IMR-90 (cell line): Measurements from ENCODE around the gene FOXS1. TPM values are rescaled to one million over a fixed set of nuclear protein-coding genes. Genes with fewer than 3 reads are reported as not detected.

ENCODE experiments used
- ATAC-seq: fragments of 200-7000 bp; cut with Tn5 transposase; 2 replicates; pipeline ENCODE4 v1.9.1; 2020; ENCODE audit warnings: low read depth, mild to moderate bottlenecking, moderate library complexity
- BruUV-seq: library from RNA; stranded (reverse); fragments of 400-500 nt; replicated peaks from 2 replicates; lab custom pipeline; 2021; lab: Mats Ljungman, UMichigan
- CTCF ChIA-PET: fragments of 300-600 bp; formaldehyde crosslinking; extraction: SDS; loops from one replicate; lab custom pipeline; 2021; ENCODE audit warnings: antibody characterized with exemption; lab: Yijun Ruan, JAX
- POLR2A ChIA-PET: fragments of 300-600 bp; sonication (Branson Sonifier 250); formaldehyde crosslinking; loops from one replicate; lab custom pipeline; 2022; ENCODE audit warnings: antibody characterized with exemption; ENCODE audit not compliant: unreplicated experiment; lab: Charles Lee
- DNase-seq: peaks from one replicate; pipeline ENCODE4 v3.0.0; 2013
- H2AFZ ChIP-seq: replicated peaks from 2 replicates; pipeline ENCODE3; 2013; ENCODE audit warnings: low read length, mild to moderate bottlenecking; ENCODE audit not compliant: poor library complexity
- H2AK5ac ChIP-seq: 2 replicates; pipeline ENCODE4 v1.6.1; 2013; ENCODE audit warnings: low read depth, low read length, inconsistent platforms
- H2AK9ac ChIP-seq: replicated peaks from 2 replicates; pipeline ENCODE3; 2013; ENCODE audit warnings: mild to moderate bottlenecking, low read depth, low read length, moderate library complexity; ENCODE audit not compliant: poor library complexity
- H2BK120ac ChIP-seq: 2 replicates; pipeline ENCODE4 v1.6.1; 2013; ENCODE audit warnings: low read depth, low read length, inconsistent platforms
- H2BK15ac ChIP-seq: 3 replicates; pipeline ENCODE4 v1.6.1; 2013; ENCODE audit warnings: low read depth, low read length, inconsistent platforms
- H2BK20ac ChIP-seq: 2 replicates; pipeline ENCODE4 v1.6.1; 2013; ENCODE audit warnings: low read depth, mild to moderate bottlenecking, inconsistent platforms, low read length, moderate library complexity
- H2BK5ac ChIP-seq: 2 replicates; pipeline ENCODE4 v1.6.1; 2013; ENCODE audit warnings: mild to moderate bottlenecking, low read depth, low read length, inconsistent platforms; ENCODE audit not compliant: poor library complexity, severe bottlenecking
- H3K14ac ChIP-seq: replicated peaks from 2 replicates; pipeline ENCODE4 v1.6.1; 2013; ENCODE audit warnings: low read depth, low read length, inconsistent platforms
- H3K18ac ChIP-seq: 2 replicates; pipeline ENCODE4 v1.6.1; 2013; ENCODE audit warnings: low read depth, low read length, control low read depth
- H3K23ac ChIP-seq: 2 replicates; pipeline ENCODE4 v1.6.1; 2013; ENCODE audit warnings: low read depth, low read length, inconsistent platforms
- H3K27ac ChIP-seq: 2 replicates; pipeline ENCODE4 v1.5.1; 2013; ENCODE audit warnings: mild to moderate bottlenecking, control low read depth, low read length; ENCODE audit not compliant: insufficient read depth
- H3K27me3 ChIP-seq: 2 replicates; pipeline ENCODE4 v1.6.1; 2013; ENCODE audit warnings: low read length; ENCODE audit not compliant: control insufficient read depth, insufficient read depth
- H3K36me3 ChIP-seq: 2 replicates; pipeline ENCODE4 v1.6.1; 2013; ENCODE audit warnings: low read length, mixed read lengths; ENCODE audit not compliant: control insufficient read depth, insufficient read depth
- H3K4ac ChIP-seq: 2 replicates; pipeline ENCODE4 v1.6.1; 2013; ENCODE audit warnings: low read depth, low read length, inconsistent platforms
- H3K4me1 ChIP-seq: 2 replicates; pipeline ENCODE4 v1.6.1; 2013; ENCODE audit warnings: low read length, mixed read lengths; ENCODE audit not compliant: control insufficient read depth, insufficient read depth
- H3K4me2 ChIP-seq: 2 replicates; pipeline ENCODE4 v1.6.1; 2013; ENCODE audit warnings: low read depth, mild to moderate bottlenecking, control low read depth, low read length, moderate library complexity
- H3K4me3 ChIP-seq: 2 replicates; pipeline ENCODE4 v1.5.1; 2013; ENCODE audit warnings: low read depth, mild to moderate bottlenecking, control low read depth, low read length, moderate library complexity; ENCODE audit not compliant: insufficient read depth
- H3K56ac ChIP-seq: 2 replicates; pipeline ENCODE4 v1.6.1; 2013; ENCODE audit warnings: low read length, inconsistent platforms; ENCODE audit not compliant: insufficient read depth; ENCODE audit errors: extremely low read depth
- H3K79me1 ChIP-seq, 2 experiments: 2 replicates each; pipeline ENCODE4 v1.6.1; 2013; ENCODE audit warnings: low read length in 2 of 2, inconsistent platforms in 1 of 2, low read depth in 1 of 2
- H3K9ac ChIP-seq: 2 replicates; pipeline ENCODE4 v1.6.1; 2013; ENCODE audit warnings: low read depth, low read length, control low read depth
- H3K9me1 ChIP-seq: 2 replicates; pipeline ENCODE4 v1.6.1; 2013; ENCODE audit warnings: low read length, inconsistent platforms; ENCODE audit not compliant: insufficient read depth
- H3K9me3 ChIP-seq: 2 replicates; pipeline ENCODE4 v1.6.1; 2013; ENCODE audit warnings: low read length; ENCODE audit not compliant: control insufficient read depth, insufficient read depth
- H4K20me1 ChIP-seq: 2 replicates; pipeline ENCODE4 v1.6.1; 2013; ENCODE audit warnings: low read length, inconsistent platforms; ENCODE audit not compliant: insufficient read depth
- H4K5ac ChIP-seq: 2 replicates; pipeline ENCODE4 v1.6.1; 2013; ENCODE audit warnings: mild to moderate bottlenecking, low read depth, low read length, control low read depth
- H4K8ac ChIP-seq, 2 experiments: 2 replicates each; pipeline ENCODE4 v1.6.1; 2013; ENCODE audit warnings: low read depth in 2 of 2, low read length in 2 of 2, control low read depth in 1 of 2, inconsistent platforms in 1 of 2
- H4K91ac ChIP-seq: 2 replicates; pipeline ENCODE4 v1.6.1; 2013; ENCODE audit warnings: low read depth, low read length, inconsistent platforms; ENCODE audit not compliant: insufficient read depth
- CEBPB ChIP-seq: IDR thresholded peaks from 2 replicates; pipeline ENCODE4 v1.6.1; 2012; ENCODE audit warnings: low read depth, low read length, improper control_type of control experiment
- FOS ChIP-seq: fragments of 150-350 bp; IDR thresholded peaks from 2 replicates; pipeline ENCODE4 v1.6.1; 2016; ENCODE audit warnings: low read depth, low read length
- MAFK ChIP-seq: IDR thresholded peaks from 2 replicates; pipeline ENCODE4 v1.6.1; 2012; ENCODE audit warnings: low read depth, low read length, improper control_type of control experiment
- MAZ ChIP-seq: IDR thresholded peaks from 2 replicates; pipeline ENCODE4 v1.6.1; 2012; ENCODE audit warnings: low read depth, mild to moderate bottlenecking, low read length, improper control_type of control experiment, moderate library complexity, borderline replicate concordance
- NFE2L2 ChIP-seq: fragments of 150-350 bp; IDR thresholded peaks from 2 replicates; pipeline ENCODE4 v1.6.1; 2016; ENCODE audit warnings: low read depth, mild to moderate bottlenecking, low read length
- POLR2A ChIP-seq: IDR thresholded peaks from 2 replicates; pipeline ENCODE4 v1.6.1; 2012; ENCODE audit warnings: mild to moderate bottlenecking, low read depth, low read length
- RCOR1 ChIP-seq: IDR thresholded peaks from 2 replicates; pipeline ENCODE4 v1.6.1; 2012; ENCODE audit warnings: mild to moderate bottlenecking, low read length, improper control_type of control experiment; ENCODE audit not compliant: insufficient replicate concordance
- SMC3 ChIP-seq: fragments of 150-350 bp; IDR thresholded peaks from 2 replicates; pipeline ENCODE4 v1.6.1; 2016; ENCODE audit warnings: low read depth, mild to moderate bottlenecking, antibody characterized with exemption, low read length, moderate library complexity
- USF2 ChIP-seq: fragments of 150-350 bp; IDR thresholded peaks from 2 replicates; pipeline ENCODE4 v1.6.1; 2017; ENCODE audit warnings: mild to moderate bottlenecking, antibody characterized with exemption, low read length, low read depth
- WGBS, 2 experiments: methylation state at CpG; one replicate each; pipeline versions ENCODE4 v1.1.5 to v1.1.7; 2013; ENCODE audit warnings: missing lambda C conversion rate in 2 of 2; ENCODE audit not compliant: insufficient read length in 1 of 2; ENCODE audit errors: extremely low coverage in 2 of 2; 5-methylcytosine and 5-hydroxymethylcytosine counted together
- dilution Hi-C: fragments of 300-500 bp; cut with HindIII; formaldehyde crosslinking; loops from one replicate; pipeline ENCODE4 v1.14.3; 2018; ENCODE audit warnings: low sequenced_read_pairs; ENCODE audit not compliant: unreplicated experiment
- in situ Hi-C: fragments of 300-500 bp; cut with MboI; formaldehyde crosslinking; loops from 3 replicates; pipeline ENCODE4 v1.14.3; 2019; ENCODE audit warnings: low sequenced_read_pairs, inconsistent platforms, mixed read lengths
- intact Hi-C: fragments of 100-400 bp; cut with micrococcal nuclease; formaldehyde crosslinking; loops from 2 replicates; pipeline ENCODE4 v1.10.0; 2022
- polyA plus RNA-seq, 3 experiments: library from polyadenylated mRNA; depleted of rRNA; stranded (reverse); fragments of >200 nt; gene quantifications; 2 replicates each; pipeline ENCODE4 v1.2.3, GENCODE V29; 2012; ENCODE audit warnings: low replicate concordance in 1 of 3
- total RNA-seq: library from RNA; depleted of rRNA; stranded (reverse); fragments of >200 nt; gene quantifications from 2 replicates; pipeline ENCODE4 v1.2.3, GENCODE V29; 2012

FOXS1 gene
- total and polyA plus RNA-seq, 2 of the 4 experiments (the other 2 are of a cell fraction) = not detected

- Histone ChIP-seq H2BK20ac (no peak overlapping the region), H2AK9ac (no peak overlapping the region), H3K9me3 (no peaks in the 10 kb centered on the region), H2BK120ac (no peak overlapping the region), H3K23ac (no peak overlapping the region), H3K9ac (no peak overlapping the region), H3K9me1 (no peaks in the 10 kb centered on the region; the same call in 1 of the 2 replicates), H3K4me1 (no peaks in the 10 kb centered on the region; the same call in 1 of the 2 replicates), H2AFZ (no peak overlapping the region), H3K18ac (no peak overlapping the region), H3K56ac (no peak overlapping the region), H4K20me1 (no peaks in the 10 kb centered on the region), H4K5ac (no peak overlapping the region), H3K36me3 (no peaks in the 10 kb centered on the region), H4K91ac (no peak overlapping the region), H3K14ac (no peak overlapping the region), H4K8ac (no peak overlapping the region), H3K4ac (no peak overlapping the region), H3K27ac (no peak overlapping the region), H2BK15ac (no peak overlapping the region), H2AK5ac (no peak overlapping the region), H3K4me2 (no peak overlapping the region), H3K4me3 (no peak overlapping the region), H3K27me3 (no peaks in the 10 kb centered on the region), H2BK5ac (no peak overlapping the region), H3K79me1 (no peaks in the 10 kb centered on the region; a peak in 1 of 4 replicates)
- WGBS, 2 experiments = no CpG with 5 or more reads among the region's 6 CpGs
- in situ Hi-C loops (loop anchor here (5.0 to 10.0 kb wide), 2 partner anchors 135 to 212 kb away; partner anchors contain the start of gene PDRG1), dilution Hi-C loops (no loop called here), intact Hi-C loops (loop anchor here (5.0 kb wide), 1 partner anchor 387 kb away; the partner anchor contains the start of genes PLAGL2 and POFUT1)
- ChIA-PET CTCF (no interaction called here), POLR2A (no interaction called here)
- no peak for TF ChIP-seq RCOR1
- TF ChIP-seq POLR2A = no peak
- no peak for TF ChIP-seq CEBPB
- TF ChIP-seq USF2 = no peak
- no peak for TF ChIP-seq FOS
- no peak for TF ChIP-seq SMC3
- TF ChIP-seq NFE2L2 = no peak
- TF ChIP-seq MAFK = no peak
- TF ChIP-seq MAZ = no peak
- no TSS peak for BruUV-seq
- no peak for ATAC-seq
- DNase-seq = no peak
Measured at GRCh38 chr20:31820228-31820627, 25.2 kb downstream of the FOXS1 start.
